Endothelial cell of umbilical vein (primary cell): ENCODE data around the gene MAP3K10. TPM values are rescaled to one million over a fixed set of nuclear protein-coding genes. Genes with fewer than 3 reads are reported as not detected.

Experiments
- Bru-seq: library from RNA; stranded (reverse); fragments of 400-500 nt; gene quantifications from one replicate; lab custom pipeline; 2021; lab: Mats Ljungman, UMichigan
- BruChase-seq, 2 experiments: library from RNA; stranded (reverse); fragments of 400-500 nt; gene quantifications; one replicate each; lab custom pipeline; 2021; lab: Mats Ljungman, UMichigan
- BruUV-seq: library from RNA; stranded (reverse); fragments of 400-500 nt; replicated peaks from 2 replicates; lab custom pipeline; 2021; lab: Mats Ljungman, UMichigan
- CTCF ChIA-PET: fragments of 300-600, 350-600 bp; sonication (Branson Sonifier 250); formaldehyde crosslinking; loops from one replicate; lab custom pipeline; 2021; ENCODE audit warnings: antibody characterized with exemption, inconsistent platforms; lab: Charles Lee
- POLR2A ChIA-PET: fragments of 300-600, 350-600 bp; sonication (Branson Sonifier 250); formaldehyde crosslinking; loops from one replicate; lab custom pipeline; 2021; ENCODE audit warnings: antibody characterized with exemption, inconsistent platforms; lab: Charles Lee
- DNase-seq: peaks from one replicate; pipeline ENCODE4 v3.0.0-alpha.2; 2011; ENCODE audit warnings: low read depth, low spot score
- FAIRE-seq: peaks from 2 replicates; lab custom pipeline; 2011; peaks lifted over from hg19 to GRCh38; lab: Jason Lieb, UNC
- H2AFZ ChIP-seq: 2 replicates; pipeline ENCODE4 v1.6.0; 2012; ENCODE audit warnings: low read depth, low read length, control low read depth, inconsistent platforms
- H3K27ac ChIP-seq: 2 replicates; pipeline ENCODE4 v1.5.1; 2011; ENCODE audit warnings: low read depth, mild to moderate bottlenecking, control low read depth, low read length, moderate library complexity; ENCODE audit not compliant: insufficient read depth
- H3K27me3 ChIP-seq, 2 experiments: 2 replicates each; pipeline versions ENCODE4 v1.6.0 to v1.6.1; 2011; ENCODE audit warnings: low read length in 2 of 2, mixed read lengths in 1 of 2; ENCODE audit not compliant: control insufficient read depth in 2 of 2, insufficient read depth in 2 of 2
- H3K36me3 ChIP-seq, 2 experiments: 2 replicates in 1 of 2; 3 replicates in 1 of 2; pipeline ENCODE4 v1.5.1; 2011; ENCODE audit warnings: low read length in 2 of 2, mild to moderate bottlenecking in 1 of 2, moderate library complexity in 1 of 2; ENCODE audit not compliant: control insufficient read depth in 2 of 2, insufficient read depth in 2 of 2; ENCODE audit errors: extremely low read depth in 1 of 2
- H3K4me1 ChIP-seq: 3 replicates; pipeline ENCODE4 v1.5.1; 2011; ENCODE audit warnings: mild to moderate bottlenecking, low read length; ENCODE audit not compliant: control insufficient read depth, insufficient read depth; ENCODE audit errors: extremely low read depth
- H3K4me2 ChIP-seq: 2 replicates; pipeline ENCODE4 v1.6.1; 2011; ENCODE audit warnings: low read length, control low read depth, mixed read lengths; ENCODE audit not compliant: insufficient read depth
- H3K4me3 ChIP-seq, 3 experiments: fragments of 200-600 bp in 1 of 3; sonication (generic), shearing (Covaris generic) in 1 of 3; replicated peaks in 1 of 3; 2 replicates each; pipeline ENCODE4 v1.5.1; 2011 to 2016; ENCODE audit warnings: control low read depth in 3 of 3, low read length in 3 of 3, mild to moderate bottlenecking in 2 of 3, inconsistent platforms in 1 of 3, low read depth in 1 of 3, moderate library complexity in 1 of 3; ENCODE audit not compliant: insufficient read depth in 1 of 3
- H3K79me2 ChIP-seq: 2 replicates; pipeline ENCODE4 v1.6.0; 2012; ENCODE audit warnings: low read length, inconsistent platforms; ENCODE audit not compliant: control insufficient read depth, insufficient read depth
- H3K9ac ChIP-seq: replicated peaks from 2 replicates; pipeline ENCODE3; 2011; ENCODE audit warnings: low read length, control low read depth; ENCODE audit not compliant: insufficient read depth; ENCODE audit errors: extremely low read depth
- H3K9me1 ChIP-seq: replicated peaks from 3 replicates; pipeline ENCODE4 v1.6.0; 2011; ENCODE audit warnings: mild to moderate bottlenecking, low read length; ENCODE audit not compliant: control insufficient read depth, insufficient read depth; ENCODE audit errors: extremely low read depth
- H3K9me3 ChIP-seq: replicated peaks from 2 replicates; pipeline ENCODE4 v1.5.1; 2012; ENCODE audit warnings: low read length, inconsistent platforms; ENCODE audit not compliant: control insufficient read depth, insufficient read depth
- H4K20me1 ChIP-seq: replicated peaks from 2 replicates; pipeline ENCODE3; 2011; ENCODE audit warnings: mild to moderate bottlenecking, low read length; ENCODE audit not compliant: control insufficient read depth, insufficient read depth; ENCODE audit errors: extremely low read depth
- CTCF ChIP-seq, 2 donors: IDR thresholded peaks; 1 replicate in 1 of 2; 2 replicates in 1 of 2; pipeline ENCODE4 v1.5.1; 2011; ENCODE audit warnings: low read length in 2 of 2, mild to moderate bottlenecking in 2 of 2, moderate library complexity in 2 of 2, control low read depth in 1 of 2, inconsistent platforms in 1 of 2, low read depth in 1 of 2; ENCODE audit not compliant: insufficient read depth in 1 of 2; ENCODE audit errors: extremely low read depth in 1 of 2
- EZH2 ChIP-seq: IDR thresholded peaks from 2 replicates; pipeline ENCODE4 v1.6.1; 2012; ENCODE audit warnings: borderline replicate concordance, low read depth, mild to moderate bottlenecking, moderate library complexity, low read length, inconsistent platforms; ENCODE audit not compliant: severe bottlenecking
- FOS ChIP-seq: IDR thresholded peaks from 2 replicates; pipeline ENCODE4 v1.6.1; 2011; ENCODE audit warnings: mild to moderate bottlenecking, low read length, moderate library complexity, borderline replicate concordance; ENCODE audit not compliant: insufficient read depth
- GATA2 ChIP-seq: IDR thresholded peaks from 2 replicates; pipeline ENCODE4 v1.7.0; 2011; ENCODE audit warnings: low read depth, mild to moderate bottlenecking, moderate library complexity, mixed read lengths, low read length; ENCODE audit not compliant: insufficient read length, insufficient read depth
- JUN ChIP-seq: IDR thresholded peaks from 2 replicates; pipeline ENCODE4 v1.6.1; 2011; ENCODE audit warnings: borderline replicate concordance, low read depth; ENCODE audit not compliant: insufficient read length, insufficient read depth
- MYC ChIP-seq: IDR thresholded peaks from one replicate; pipeline ENCODE4 v1.6.1; 2011; ENCODE audit warnings: mild to moderate bottlenecking, low read depth, low read length
- POLR2A ChIP-seq: IDR thresholded peaks from 2 replicates; pipeline ENCODE4 v1.6.1; 2012; ENCODE audit warnings: low read depth, mild to moderate bottlenecking, control low read depth, low read length
- POLR2AphosphoS5 ChIP-seq: IDR thresholded peaks from 2 replicates; pipeline ENCODE4 v1.6.1; 2012; ENCODE audit warnings: low read depth, mild to moderate bottlenecking, control low read depth, low read length, moderate library complexity; ENCODE audit not compliant: insufficient read depth
- dilution Hi-C: fragments of 300-500 bp; cut with MboI; formaldehyde crosslinking; loops from one replicate; pipeline ENCODE4 v1.15.0; 2019; ENCODE audit warnings: low sequenced_read_pairs; ENCODE audit not compliant: extremely low pct_ligation_motif_present
- intact Hi-C: fragments of 100-400 bp; cut with micrococcal nuclease; formaldehyde crosslinking; loops from one replicate; pipeline ENCODE4 v1.10.0; 2022
- long read RNA-seq: library from polyadenylated mRNA; stranded (forward); transcript quantifications from one replicate; pipeline ENCODE4 v2.0.0, GENCODE V29; 2021
- polyA minus RNA-seq, 3 experiments: library from RNA; depleted of rRNA, polyadenylated mRNA; stranded (reverse); fragments of >200 nt; gene quantifications; 1 replicate in 1 of 3; 2 replicates in 2 of 3; pipeline ENCODE4 v1.2.3, GENCODE V29; 2011
- polyA plus RNA-seq, 4 experiments: library from polyadenylated mRNA; depleted of rRNA in 3 of 4; stranded (reverse) in 3 of 4; unstranded in 1 of 4; fragments of >200 nt; gene quantifications; 2 replicates each; pipeline versions ENCODE4 v1.2.1 to v1.2.3, GENCODE V29; 2011 to 2012; ENCODE audit warnings: missing spikeins in 1 of 4
- total RNA-seq: library from RNA; stranded (reverse); gene quantifications from 2 replicates; pipeline ENCODE4 v1.2.3, GENCODE V29; 2021
- TF ChIP-seq, protein P1 (sequence below): IDR thresholded peaks from 2 replicates; pipeline ENCODE4 v1.6.1; 2011; ENCODE audit not compliant: insufficient read depth, insufficient read length

The MAP3K10 gene
- total RNA-seq (16.5 and 19.4 TPM in 2 replicates), polyA plus RNA-seq (6.3 and 7.7 TPM in 2 replicates), polyA minus RNA-seq (7.1 and 7.5 TPM in 2 replicates), Bru-seq, nascent RNA (percentile 47 among the genes with signal in this experiment), BruChase-seq, experiment 1, labeled RNA remaining after a 6-hour chase (percentile 67 among the genes with signal in this experiment), BruChase-seq, experiment 2, labeled RNA remaining after a 2-hour chase (percentile 63 among the genes with signal in this experiment)
- 3.4 and 5.2 TPM in 2 replicates for polyA plus RNA-seq (2011; cell fraction: cytosol; rRNA removed)
- polyA plus RNA-seq (2011; cell fraction: nucleus; rRNA removed) = 21.3 and 22.1 TPM in 2 replicates
- polyA plus RNA-seq (2012) = 6.6 and 9.7 TPM in 2 replicates
- 6.2 TPM for polyA minus RNA-seq (2011; cell fraction: cytosol; rRNA and poly(A)+ RNA removed)
- 11.0 and 17.9 TPM in 2 replicates for polyA minus RNA-seq (2011; cell fraction: nucleus; rRNA and poly(A)+ RNA removed)
- long read RNA-seq, partial matches to known transcripts = 2 of 3 reads
- long read RNA-seq, other reads (novel, unspliced or antisense) = 1 of 3 reads

- no peaks in the 10 kb centered on the region for H3K27me3 ChIP-seq
- H2AFZ ChIP-seq = peak within 1 kb of the TSS; percentile 94
- ChIA-PET POLR2A (interaction anchor here (0.6 to 0.7 kb wide), 3 partner anchors 23 to 59 kb away, joined by 3 to 5 read pairs (median 5); no protein-coding TSS in a partner anchor), CTCF (interaction anchor here (0.7 to 1.5 kb wide), 7 partner anchors 10 to 114 kb away, joined by 3 to 8 read pairs (median 3); no protein-coding TSS in a partner anchor)
- dilution Hi-C loops (no loop called here), intact Hi-C loops (loop anchor here (1.0 kb wide), 2 partner anchors 31 to 220 kb away; partner anchors contain the start of gene PSMC4)
- peak; percentile 61 for DNase-seq
- BruUV-seq = no TSS peak
- no peaks in the 10 kb centered on the region for H3K9me3 ChIP-seq
- TF ChIP-seq MYC (no peak), POLR2A (peak; percentile 13)
- no peaks in the 10 kb centered on the region for H3K79me2 ChIP-seq
- no peak for FAIRE-seq
- H3K4me3 ChIP-seq = peak within 1 kb of the TSS; percentile 68 to 86 (median 83)
- no peaks in the 10 kb centered on the region for H3K9me1 ChIP-seq
- peaks cover 2% of the 10 kb centered on the region for H3K4me1 ChIP-seq
- no peaks in the 10 kb centered on the region for H3K36me3 ChIP-seq
- H3K9ac ChIP-seq = peak within 1 kb of the TSS; percentile 86
- peak within 1 kb of the TSS; percentile 94 for H3K4me2 ChIP-seq
- H4K20me1 ChIP-seq = no peaks in the 10 kb centered on the region
- peak within 1 kb of the TSS; percentile 73 for H3K27ac ChIP-seq
Observed at GRCh38 chr19:40190891-40191835, at the start of gene MAP3K10. Gene MAP3K10, plus strand, starts transcription at chr19:40191426. Its CDS starts 606 bp downstream, at chr19:40192032.

DNA sequence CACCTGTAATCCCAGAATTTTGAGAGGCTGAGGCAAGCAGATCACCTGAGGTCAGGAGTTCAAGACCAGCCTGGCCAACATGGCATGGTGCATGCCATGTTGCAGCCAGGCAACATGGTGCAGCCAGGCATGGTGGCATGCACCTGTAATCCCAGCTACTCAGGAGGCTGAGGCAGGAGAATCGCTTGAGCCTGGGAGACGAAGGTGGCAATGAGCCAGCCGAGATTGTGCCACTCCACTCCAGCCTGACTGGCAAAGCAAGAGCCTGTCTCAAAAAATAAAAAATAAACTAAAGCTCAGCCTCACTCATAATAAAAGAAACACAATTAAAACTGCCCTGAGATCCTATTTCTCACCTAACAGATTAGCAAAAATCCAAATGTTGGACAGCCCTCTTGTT, 49.7 kb upstream of the MAP3K10 start:
- intact Hi-C loops (loop anchor here (10.0 kb wide), 2 partner anchors 383 to 493 kb away; no protein-coding TSS in a partner anchor), dilution Hi-C loops (no loop called here)
- no TSS peak for BruUV-seq
- Histone ChIP-seq H3K27ac (no peak overlapping the region), H3K36me3 (no peaks in the 10 kb centered on the region), H3K9ac (no peak overlapping the region), H3K4me1 (no peaks in the 10 kb centered on the region), H3K4me3 (no peak overlapping the region), H3K4me2 (no peak overlapping the region), H3K9me3 (no peaks in the 10 kb centered on the region), H2AFZ (no peak overlapping the region), H4K20me1 (no peaks in the 10 kb centered on the region), H3K79me2 (no peaks in the 10 kb centered on the region), H3K27me3 (peaks cover 2% of the 10 kb centered on the region in 2 experiments), H3K9me1 (no peaks in the 10 kb centered on the region)
- CTCF ChIA-PET = interaction anchor here (0.6 to 3.6 kb wide), 6 partner anchors 13 to 493 kb away, joined by 3 to 38 read pairs (median 7); no protein-coding TSS in a partner anchor
- TF ChIP-seq, protein P1, sequence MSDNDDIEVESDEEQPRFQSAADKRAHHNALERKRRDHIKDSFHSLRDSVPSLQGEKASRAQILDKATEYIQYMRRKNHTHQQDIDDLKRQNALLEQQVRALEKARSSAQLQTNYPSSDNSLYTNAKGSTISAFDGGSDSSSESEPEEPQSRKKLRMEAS = no peak
- TF ChIP-seq CTCF (IDR thresholded peaks at IDR 0.05; ENCODE audit: extremely low read depth in 1 of 2, insufficient read depth in 1 of 2, low read depth in 1 of 2, low read length in 2 of 2) (no peak), JUN (no peak), FOS (no peak), MYC (no peak), POLR2A (no peak), EZH2 (no peak), POLR2AphosphoS5 (no peak), GATA2 (no peak)
- DNase-seq (no peak), FAIRE-seq (no peak)
- POLR2A ChIA-PET = no interaction called here
